ENCODE results near the gene BARX2. TPM values are rescaled to one million over a fixed set of nuclear protein-coding genes. Genes with fewer than 3 reads are reported as not detected.

The BARX2 gene
- total RNA-seq, 4 donors from 2014 or later: 2.1 TPM; not detected in 3

- TF ChIP-seq POLR2AphosphoS5 (IDR thresholded peaks at IDR 0.05) (no peak), EP300 (IDR thresholded peaks at IDR 0.05) (no peak), POLR2A (IDR thresholded peaks at IDR 0.05) (no peak)
- TF ChIP-seq, protein P1, sequence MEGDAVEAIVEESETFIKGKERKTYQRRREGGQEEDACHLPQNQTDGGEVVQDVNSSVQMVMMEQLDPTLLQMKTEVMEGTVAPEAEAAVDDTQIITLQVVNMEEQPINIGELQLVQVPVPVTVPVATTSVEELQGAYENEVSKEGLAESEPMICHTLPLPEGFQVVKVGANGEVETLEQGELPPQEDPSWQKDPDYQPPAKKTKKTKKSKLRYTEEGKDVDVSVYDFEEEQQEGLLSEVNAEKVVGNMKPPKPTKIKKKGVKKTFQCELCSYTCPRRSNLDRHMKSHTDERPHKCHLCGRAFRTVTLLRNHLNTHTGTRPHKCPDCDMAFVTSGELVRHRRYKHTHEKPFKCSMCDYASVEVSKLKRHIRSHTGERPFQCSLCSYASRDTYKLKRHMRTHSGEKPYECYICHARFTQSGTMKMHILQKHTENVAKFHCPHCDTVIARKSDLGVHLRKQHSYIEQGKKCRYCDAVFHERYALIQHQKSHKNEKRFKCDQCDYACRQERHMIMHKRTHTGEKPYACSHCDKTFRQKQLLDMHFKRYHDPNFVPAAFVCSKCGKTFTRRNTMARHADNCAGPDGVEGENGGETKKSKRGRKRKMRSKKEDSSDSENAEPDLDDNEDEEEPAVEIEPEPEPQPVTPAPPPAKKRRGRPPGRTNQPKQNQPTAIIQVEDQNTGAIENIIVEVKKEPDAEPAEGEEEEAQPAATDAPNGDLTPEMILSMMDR (IDR thresholded peaks at IDR 0.05): no peak
- H3K27ac ChIP-seq: no peak overlapping the region
- ATAC-seq: no peak
Observed at GRCh38 chr11:129455756-129456655, 80.4 kb downstream of the BARX2 start.

DNA sequence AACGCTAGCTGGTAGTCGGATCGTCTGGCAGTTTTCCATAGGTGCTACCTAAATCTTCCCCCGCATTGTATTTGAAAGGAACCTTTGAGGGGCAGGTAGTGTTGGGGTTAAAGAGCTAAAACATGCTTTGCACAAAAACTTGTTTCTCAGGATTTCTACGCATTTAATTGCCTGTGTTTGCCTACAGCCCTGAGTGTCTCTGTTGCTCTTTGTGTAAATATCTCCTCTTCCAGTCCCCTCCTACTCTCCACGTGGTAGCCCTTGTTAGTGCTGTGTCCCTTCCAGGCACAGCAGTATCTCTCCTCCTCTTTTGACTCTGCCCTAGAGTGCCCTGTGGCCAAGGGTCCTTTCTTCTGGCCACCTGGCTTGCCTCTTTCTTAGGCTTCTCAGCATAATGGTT, 81.7 kb downstream of the BARX2 start:
- Histone ChIP-seq H3K27me3 (peaks cover 29% of the 10 kb centered on the region), H3K4me3 (no peak overlapping the region), H3K27ac (no peak overlapping the region), H3K36me3 (no peaks in the 10 kb centered on the region), H3K9me3 (peaks cover 0 to 4% (median 0%) of the 10 kb centered on the region in 3 donors), H3K4me1 (no peaks in the 10 kb centered on the region)
- no peak for ATAC-seq
- TF ChIP-seq EP300 (IDR thresholded peaks at IDR 0.05) (no peak), POLR2A (IDR thresholded peaks at IDR 0.05) (no peak), POLR2AphosphoS5 (IDR thresholded peaks at IDR 0.05) (no peak)
- TF ChIP-seq, protein P1 (IDR thresholded peaks at IDR 0.05): no peak
- 47 to 59% methylated on average over 6 of the region's 6 CpGs for WGBS, 2 donors (ENCODE audit: low coverage in 1 of 2)

More at GRCh38 chr11:129455756-129456655, 80.4 kb downstream of the BARX2 start:
- H3K27me3 ChIP-seq: peaks cover 29% of the 10 kb centered on the region
- no peaks in the 10 kb centered on the region for H3K36me3 ChIP-seq
- H3K4me1 ChIP-seq: no peaks in the 10 kb centered on the region
- no peak overlapping the region for H3K4me3 ChIP-seq
- WGBS, 2 donors (ENCODE audit: low coverage in 1 of 2): 31 to 69% methylated on average over 5 to 11 of the region's 17 CpGs
- peaks cover 0 to 4% (median 0%) of the 10 kb centered on the region in 3 donors for H3K9me3 ChIP-seq

- Histone ChIP-seq H3K27ac (no peak overlapping the region), H3K9me3 (peaks cover 0 to 4% (median 0%) of the 10 kb centered on the region in 3 donors), H3K36me3 (no peaks in the 10 kb centered on the region), H3K4me3 (no peak overlapping the region), H3K4me1 (no peaks in the 10 kb centered on the region), H3K27me3 (peaks cover 29% of the 10 kb centered on the region)
- no peak for TF ChIP-seq POLR2AphosphoS5 (IDR thresholded peaks at IDR 0.05)
- TF ChIP-seq, protein P1 (IDR thresholded peaks at IDR 0.05): no peak
- no peak for TF ChIP-seq EP300 (IDR thresholded peaks at IDR 0.05)
- TF ChIP-seq POLR2A (IDR thresholded peaks at IDR 0.05): no peak
- no peak for ATAC-seq
- WGBS, 2 donors (ENCODE audit: low coverage in 1 of 2): 50 to 60% methylated on average over 1 to 3 of the region's 3 CpGs
Observed at GRCh38 chr11:129458278-129458677, 82.6 kb downstream of the BARX2 start.

DNA sequence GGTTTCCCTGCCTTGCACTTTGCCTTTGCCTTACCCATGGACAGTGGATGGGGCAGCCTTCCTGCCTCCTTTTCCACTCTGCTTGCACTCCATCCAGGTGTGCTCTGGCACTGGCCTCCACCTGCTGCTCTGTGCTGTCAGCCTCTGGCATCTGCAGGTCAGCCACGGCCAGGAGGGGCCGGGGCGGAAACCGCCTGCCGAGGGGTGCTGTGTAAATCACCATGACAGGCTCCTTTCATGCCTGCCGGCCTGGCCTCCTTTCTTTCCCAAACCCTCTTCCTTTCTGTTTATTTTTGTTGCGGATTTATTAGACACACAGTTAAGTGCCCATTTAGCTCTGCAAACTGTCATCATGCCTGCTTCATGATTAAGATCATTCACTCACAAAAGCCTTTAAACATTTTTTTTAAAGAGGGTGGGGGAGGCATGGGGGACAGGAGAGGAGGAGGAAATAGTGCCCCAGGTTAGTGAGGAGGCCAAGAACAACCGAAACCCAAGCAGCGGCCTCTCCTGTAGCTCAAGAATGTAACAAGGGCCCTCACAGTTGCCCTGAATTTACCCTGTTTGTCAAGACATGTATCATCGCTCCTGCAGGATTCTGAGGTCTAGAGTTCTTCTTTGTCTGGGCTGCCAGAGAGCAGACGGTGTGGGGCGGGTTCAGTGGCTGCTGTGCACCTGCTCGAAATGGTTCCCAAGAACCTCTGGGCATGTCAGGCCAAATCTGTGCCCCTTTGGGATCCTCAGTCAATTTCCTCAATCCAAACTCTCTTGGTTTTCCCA, 83.3 kb downstream of the BARX2 start:
- 39 to 60% methylated on average over 5 to 9 of the region's 13 CpGs for WGBS, 2 donors (ENCODE audit: low coverage in 1 of 2)
- no peak overlapping the region for H3K4me3 ChIP-seq
- ATAC-seq: no peak
- H3K27me3 ChIP-seq: peaks cover 29% of the 10 kb centered on the region
- H3K27ac ChIP-seq: no peak overlapping the region
- no peaks in the 10 kb centered on the region for H3K4me1 ChIP-seq
- no peak for TF ChIP-seq POLR2AphosphoS5 (IDR thresholded peaks at IDR 0.05)
- no peak for TF ChIP-seq EP300 (IDR thresholded peaks at IDR 0.05)
- TF ChIP-seq, protein P1 (IDR thresholded peaks at IDR 0.05): no peak
- no peak for TF ChIP-seq POLR2A (IDR thresholded peaks at IDR 0.05)
- peaks cover 0 to 4% (median 0%) of the 10 kb centered on the region in 3 donors for H3K9me3 ChIP-seq
- H3K36me3 ChIP-seq: no peaks in the 10 kb centered on the region
